Fibroblast of skin of right biceps (primary cell): ENCODE results near the gene HIVEP3.
A peak's percentile ranks its signal among the peaks of the same experiment; 100 is the strongest.

Source experiments
- DNase-seq: peaks from one replicate; pipeline ENCODE4 v3.0.0-alpha.2; 2013

HIVEP3 gene

DNA sequence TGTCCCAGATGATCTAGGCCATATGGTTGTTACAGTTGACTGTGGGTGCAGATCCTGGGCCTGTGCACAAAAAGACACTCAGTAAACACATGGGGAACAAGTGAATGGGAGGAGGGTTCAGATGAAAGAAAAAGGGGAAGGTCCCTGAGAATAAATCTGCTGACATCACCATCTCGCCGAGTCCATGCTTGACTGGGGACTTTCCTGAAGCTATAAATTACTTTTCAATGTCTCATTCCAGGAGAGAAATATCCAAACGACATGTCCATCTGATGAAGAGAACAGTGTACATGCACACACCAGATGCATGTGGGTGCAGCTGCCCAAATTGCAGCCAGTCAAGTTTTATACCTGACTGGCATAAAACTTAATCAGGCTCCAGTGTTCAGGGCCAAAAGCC is 109.0 kb downstream of the HIVEP3 start:
- no peak for DNase-seq

DNA sequence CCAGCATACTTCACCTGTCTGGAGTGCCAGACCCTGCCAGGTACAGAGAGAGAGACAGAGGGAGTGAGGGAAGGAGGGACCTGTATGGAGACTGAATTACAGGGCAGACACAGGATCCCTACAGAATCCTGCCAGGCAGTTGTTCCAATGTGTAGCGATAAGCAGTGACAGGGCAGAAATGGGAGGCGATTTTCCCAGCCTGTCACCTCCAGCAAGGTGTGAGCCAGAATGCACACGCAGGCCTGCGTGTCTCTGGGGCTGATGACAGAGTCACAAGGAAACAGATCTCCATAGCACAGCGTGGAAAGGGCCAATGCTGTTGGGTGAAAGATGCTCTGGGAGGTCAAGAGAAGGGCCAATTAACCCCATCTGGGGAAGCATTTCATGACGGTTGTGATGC is 111.3 kb downstream of the HIVEP3 start:
- no peak for DNase-seq

- DNase-seq: no peak
Measured at GRCh38 chr1:41806472-41807155, 112.1 kb downstream of the HIVEP3 start.

DNA sequence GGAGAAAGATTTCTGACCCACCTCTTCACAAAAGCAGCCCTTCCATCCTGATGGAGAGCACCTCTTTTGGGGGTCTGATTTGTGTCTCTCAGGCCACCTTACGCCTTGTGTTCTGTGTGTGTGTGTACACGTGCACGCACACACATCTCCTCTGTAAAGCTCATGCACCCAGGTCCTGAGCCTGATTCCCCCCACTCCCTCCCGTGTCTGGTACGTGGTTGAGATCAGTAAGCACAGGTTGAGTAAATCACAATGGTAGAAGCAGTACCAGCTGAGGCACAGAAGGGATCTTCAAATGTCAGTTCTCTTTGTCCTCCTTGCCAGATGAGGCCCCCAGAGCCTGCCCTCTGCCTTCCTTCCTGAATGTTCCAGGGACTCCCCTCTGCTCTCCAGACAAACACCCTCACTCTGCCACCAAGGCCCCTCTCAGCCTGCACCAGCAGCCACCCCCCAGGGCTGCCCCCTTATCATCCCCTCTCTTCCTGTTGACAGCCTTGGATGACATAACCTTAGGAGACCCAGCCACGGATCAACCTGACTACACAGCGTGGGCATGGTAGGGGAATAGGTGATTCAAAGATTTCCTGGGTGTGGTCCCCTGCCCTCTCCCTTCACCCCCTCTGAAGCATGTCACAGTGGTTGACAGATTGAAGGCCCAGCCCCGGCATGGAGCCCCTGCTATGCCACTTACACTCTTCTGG is 112.8 kb downstream of the HIVEP3 start:
- no peak for DNase-seq

GRCh38 chr1:41804176-41804575 is 114.5 kb downstream of the HIVEP3 start:
- DNase-seq: no peak

DNA sequence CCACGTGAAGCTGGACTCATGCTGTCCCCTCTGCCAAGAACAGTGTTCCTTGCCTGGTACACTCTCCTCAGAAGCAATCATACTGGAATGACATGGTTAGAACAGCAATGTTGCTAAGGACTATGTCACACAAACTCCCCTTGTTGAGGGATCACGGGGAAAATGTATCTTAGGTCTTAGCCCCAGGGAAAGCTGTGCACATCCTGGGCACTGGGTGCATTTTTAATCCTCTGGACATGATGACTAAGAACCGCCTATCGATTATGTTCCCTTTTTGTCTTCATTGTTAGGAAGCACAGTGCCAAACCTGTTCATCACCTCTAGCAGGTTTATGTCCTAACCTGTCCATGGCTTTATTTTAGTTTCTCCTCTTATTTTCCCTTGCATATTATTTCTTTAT is 115.1 kb downstream of the HIVEP3 start:
- DNase-seq: no peak

- DNase-seq: no peak
Measured at GRCh38 chr1:41802532-41803501, 115.9 kb downstream of the HIVEP3 start.

DNA sequence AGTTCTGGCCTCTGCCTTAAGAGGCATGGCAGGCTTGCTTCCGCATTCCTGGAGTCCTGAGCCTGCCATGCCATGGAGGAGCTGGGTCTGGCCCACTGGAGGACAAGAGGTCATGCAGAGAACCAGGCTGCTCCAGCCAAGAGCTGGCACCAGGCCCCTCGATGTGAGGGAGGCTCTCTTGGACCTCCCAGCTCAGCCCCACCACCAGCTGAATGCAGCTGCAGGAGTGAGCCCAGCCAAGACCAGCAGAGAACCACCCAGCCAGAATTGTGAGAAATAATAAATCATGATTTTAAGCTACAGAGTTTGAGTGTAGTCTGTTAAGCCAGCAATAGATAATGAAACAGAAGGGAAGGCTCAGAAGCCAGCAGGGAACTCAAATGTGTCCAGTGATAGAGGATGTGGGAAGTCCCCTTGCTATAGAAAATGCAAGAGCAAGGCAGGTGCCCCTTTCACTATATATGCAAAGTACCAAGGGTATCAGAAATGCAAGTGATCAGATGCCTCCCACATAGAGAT is 118.4 kb downstream of the HIVEP3 start:
- DNase-seq: no peak

DNA sequence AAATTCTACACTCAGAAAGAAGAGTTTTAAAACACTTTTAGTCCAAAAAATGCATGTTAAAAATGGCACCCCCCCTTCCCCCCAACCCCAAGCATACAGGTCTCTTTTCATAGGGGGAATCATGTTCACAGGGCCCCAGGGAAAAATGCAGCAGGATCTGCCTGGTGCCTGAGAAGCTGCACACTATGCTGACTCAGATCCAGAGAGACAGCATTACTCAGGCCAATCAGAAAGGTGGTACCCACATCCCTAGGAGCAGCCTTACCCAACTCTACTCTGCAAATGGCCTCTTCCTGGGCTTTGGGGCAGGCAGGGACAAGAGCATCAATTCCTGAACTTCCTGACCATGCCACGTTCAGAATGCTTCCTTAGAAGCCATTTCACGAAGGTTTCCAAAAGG is 119.0 kb downstream of the HIVEP3 start:
- peak; percentile 62 for DNase-seq

GRCh38 chr1:41799205-41799604 is 119.5 kb downstream of the HIVEP3 start:
- no peak for DNase-seq

DNA sequence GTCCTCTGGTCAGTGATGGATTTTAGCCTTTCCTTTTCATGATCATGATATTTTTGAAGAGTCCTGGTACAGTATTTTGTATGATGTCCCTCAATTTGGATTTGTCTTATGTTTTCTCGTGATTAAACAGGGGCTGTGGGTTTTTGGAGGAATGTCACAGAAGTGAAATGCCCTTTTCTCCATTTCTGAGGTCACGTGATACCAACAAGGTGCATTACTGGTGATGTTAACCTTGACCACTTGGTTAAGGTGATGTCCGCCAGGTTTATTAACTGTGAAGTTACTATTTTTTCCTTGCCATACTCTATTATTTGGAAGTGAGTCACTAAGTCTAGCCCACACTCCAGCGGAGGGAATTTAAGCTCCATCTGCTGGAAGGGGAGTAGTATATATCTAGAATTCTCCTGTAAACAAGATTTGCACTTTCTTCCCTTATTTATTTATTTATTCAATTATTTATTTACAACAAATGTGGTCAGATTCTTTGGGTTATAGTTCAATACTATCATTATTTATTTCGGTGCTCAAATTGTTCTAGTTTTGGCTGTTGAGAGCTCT is 123.4 kb downstream of the HIVEP3 start:
- DNase-seq: peak; percentile 67

DNA sequence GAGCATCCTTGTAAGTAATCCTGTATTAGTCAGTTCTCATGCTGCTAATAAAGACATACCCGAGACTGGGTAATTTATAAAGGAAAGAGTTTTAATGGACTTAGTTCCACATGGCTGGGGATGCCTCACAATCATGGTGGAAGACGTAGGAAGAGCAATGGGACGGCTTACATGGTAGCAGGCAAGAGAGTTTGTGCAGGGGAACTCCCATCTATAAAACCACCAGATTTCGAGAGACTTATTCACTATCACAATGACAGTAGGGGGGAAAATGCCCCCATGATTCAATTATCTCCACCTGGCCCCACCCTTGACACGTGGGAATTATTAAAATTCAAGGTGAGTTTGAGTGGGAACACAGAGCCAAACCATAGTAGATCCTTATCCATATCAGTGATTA is 124.7 kb downstream of the HIVEP3 start:
- DNase-seq: no peak

DNA sequence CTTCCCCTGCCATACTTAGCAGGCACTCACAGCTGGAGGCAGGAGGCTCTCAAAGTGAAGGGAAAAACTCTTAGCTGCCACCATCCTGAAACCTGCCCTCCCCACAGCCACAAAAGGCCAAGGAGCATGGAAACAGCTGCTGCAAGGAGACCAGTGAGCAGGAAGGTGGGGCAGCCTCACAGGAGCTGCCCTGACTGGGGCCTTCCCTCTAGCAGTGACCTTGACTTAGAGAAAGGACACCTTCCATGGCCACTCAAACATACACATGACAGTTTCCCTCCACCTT is 126.3 kb downstream of the HIVEP3 start:
- DNase-seq: no peak

GRCh38 chr1:41791667-41792484 is 126.8 kb downstream of the HIVEP3 start:
- DNase-seq: no peak

GRCh38 chr1:41790351-41790750 is 128.4 kb downstream of the HIVEP3 start:
- DNase-seq: no peak

DNA sequence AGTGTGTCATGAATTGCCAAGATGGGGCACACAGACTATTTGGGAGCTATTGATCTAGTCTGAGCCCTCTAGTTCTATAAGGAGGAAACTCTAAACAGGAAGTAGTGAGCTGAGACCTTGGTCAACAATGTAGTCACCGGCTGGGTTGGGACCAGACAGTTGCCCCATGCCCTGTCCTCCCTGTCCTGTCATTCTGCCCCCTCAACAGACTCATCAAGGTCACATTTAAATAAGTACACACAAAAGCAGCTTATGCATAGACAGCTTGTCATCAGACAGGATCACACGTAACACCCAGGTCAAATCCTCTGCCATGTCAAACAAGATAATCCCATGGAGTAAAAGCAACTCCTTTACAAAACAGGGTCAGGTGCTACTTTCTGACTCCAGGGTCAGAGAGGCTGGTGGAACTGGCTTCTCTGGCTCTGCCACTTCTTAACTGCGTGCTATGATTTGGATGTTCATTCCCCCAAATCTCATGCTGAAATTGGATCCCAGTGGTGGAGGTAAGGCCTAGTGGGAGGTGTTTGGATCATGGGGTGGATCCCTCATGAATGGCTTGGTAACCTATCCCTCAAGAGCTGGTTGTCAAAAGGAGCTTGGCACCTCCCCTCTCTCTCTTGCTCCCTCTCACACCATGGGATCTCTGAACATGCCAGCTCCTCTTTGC is 128.9 kb downstream of the HIVEP3 start:
- DNase-seq: no peak

DNA sequence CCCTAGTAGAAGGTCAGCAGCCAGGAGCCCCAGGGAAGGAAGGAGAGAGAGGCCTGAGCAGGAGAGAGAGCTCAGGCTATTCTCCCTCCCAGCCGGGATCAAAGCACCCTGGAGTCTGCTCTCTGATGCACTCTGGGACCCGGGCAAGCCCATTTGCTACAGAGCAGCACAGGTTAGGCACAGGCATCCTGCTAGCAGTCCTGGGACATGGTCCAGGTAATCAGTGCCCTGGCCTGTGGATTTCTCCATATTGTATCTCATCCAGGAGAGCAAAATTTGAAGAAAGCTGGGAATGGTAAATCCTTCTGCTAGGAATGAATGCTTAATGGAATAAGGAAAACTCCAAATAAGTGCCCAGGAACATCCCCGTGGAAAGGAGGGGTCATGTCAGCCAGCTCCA is 130.3 kb downstream of the HIVEP3 start:
- DNase-seq: no peak

DNA sequence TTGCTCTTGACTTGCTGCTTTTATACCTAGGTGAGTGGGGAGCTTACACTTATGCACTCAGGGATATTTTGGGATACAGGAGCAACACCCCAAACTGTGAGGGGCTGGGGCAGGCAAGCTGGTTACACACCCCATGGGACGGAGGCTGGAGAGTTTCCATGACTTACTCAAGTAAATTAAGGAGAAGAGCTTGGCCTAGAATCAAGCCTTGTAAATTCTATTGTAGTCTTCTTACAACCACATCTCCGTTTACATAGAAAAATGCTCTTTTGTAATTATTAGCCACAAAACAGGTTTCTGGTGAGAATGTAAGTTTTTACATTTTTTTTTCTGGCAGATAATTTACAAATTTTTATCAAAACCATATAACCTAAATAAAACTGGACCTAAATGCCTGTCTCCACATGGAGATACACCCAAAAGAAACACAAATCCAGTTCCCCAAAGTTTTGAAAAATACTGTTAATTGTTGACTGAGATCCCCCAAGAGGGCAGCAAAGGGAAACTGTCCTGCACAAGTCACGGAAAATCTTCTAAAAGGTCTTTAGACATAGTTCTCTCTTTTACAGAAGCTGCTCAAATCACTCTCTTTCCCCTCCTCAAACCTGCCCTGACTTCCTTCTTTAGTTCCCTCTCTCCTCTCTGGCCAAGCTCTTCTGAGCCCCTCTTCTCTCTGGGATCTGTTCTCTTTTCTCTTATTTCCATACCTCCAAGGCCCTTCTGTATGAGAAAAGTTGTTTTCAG is 134.0 kb downstream of the HIVEP3 start:
- DNase-seq: peak; percentile 37

GRCh38 chr1:41783189-41783639 is 135.5 kb downstream of the HIVEP3 start:
- peak; percentile 92 for DNase-seq

DNA sequence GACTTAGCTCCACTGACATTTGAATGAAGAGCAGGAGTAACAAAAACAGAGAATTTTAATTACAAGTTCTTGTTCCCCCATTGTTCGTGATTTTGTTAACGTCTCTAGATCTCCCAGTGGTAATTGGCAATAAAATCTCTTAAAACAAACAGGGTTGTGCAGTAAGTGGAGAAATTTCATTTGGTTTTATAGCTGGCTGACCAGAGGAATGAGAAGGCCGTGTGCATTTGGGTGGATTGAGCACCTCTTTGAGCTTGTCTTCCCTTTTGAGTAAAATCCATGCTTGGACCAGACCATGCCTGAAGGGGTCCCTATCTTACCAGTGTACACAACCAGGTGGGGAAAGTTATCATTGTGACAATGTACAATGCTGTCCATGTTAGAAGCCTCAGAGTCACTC is 137.8 kb downstream of the HIVEP3 start:
- DNase-seq: no peak

DNA sequence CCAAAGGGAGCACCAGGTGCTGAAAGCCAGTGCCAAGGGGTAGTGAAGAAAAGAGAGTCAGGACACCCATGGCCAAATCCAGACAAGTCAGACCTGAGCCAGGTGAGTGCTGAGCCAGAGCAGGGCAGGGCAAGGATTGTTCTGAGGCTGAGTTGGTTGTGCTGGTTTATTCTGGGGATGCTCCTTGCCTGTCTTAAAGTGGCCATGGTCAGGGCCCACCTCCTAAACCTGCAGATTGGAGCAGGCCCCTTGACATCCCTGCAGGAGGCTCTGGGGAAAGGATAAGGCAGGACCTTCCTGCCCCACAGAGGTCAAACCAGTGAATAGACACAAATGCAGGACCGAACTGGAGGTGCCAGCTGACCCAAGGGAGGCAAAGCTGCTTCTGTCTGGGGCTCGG is 138.4 kb downstream of the HIVEP3 start:
- no peak for DNase-seq
